ENCODE measurements around the gene INTS3.
"Not testable (repeated sequence)": the region's sequence is repeated elsewhere in the genome, so short reads cannot be mapped to it uniquely, and the experiment has no call there.

Gene INTS3

DNA sequence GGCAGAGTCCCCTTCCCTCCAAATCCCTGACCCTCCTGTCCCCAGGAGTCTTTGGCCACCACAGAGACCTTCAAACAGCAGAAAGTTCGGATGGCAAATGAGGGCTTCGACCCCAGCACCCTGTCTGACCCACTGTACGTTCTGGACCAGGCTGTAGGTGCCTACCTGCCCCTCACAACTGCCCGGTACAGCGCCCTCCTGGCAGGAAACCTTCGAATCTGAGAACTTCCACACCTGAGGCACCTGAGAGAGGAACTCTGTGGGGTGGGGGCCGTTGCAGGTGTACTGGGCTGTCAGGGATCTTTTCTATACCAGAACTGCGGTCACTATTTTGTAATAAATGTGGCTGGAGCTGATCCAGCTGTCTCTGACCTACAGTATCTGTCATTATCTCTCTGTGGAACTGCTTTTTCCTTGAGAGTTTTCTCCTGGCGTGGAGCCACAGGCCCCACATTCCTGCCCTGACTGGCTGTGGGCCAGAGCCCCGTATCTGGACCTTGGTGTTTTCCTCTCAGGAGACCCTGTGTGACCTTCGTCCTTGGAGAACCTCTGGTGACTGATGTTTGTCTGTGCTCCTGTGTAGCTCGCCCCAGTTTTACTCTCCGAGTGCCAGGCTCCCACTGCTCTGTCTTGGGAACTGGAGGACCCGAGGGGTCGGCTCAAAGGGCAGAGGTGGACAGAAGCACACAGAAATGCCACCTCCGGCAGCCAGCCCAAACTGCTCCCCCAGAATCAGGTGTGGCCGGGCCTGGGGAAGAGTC is 52.1 kb downstream of the INTS3 start:
- no peak for DNase-seq (ENCODE audit: low spot score)

- DNase-seq (ENCODE audit: low spot score) = no peak
Observed at GRCh38 chr1:153780551-153780950, 52.7 kb downstream of the INTS3 start.

GRCh38 chr1:153782648-153783047 is 54.8 kb downstream of the INTS3 start:
- not testable (repeated sequence) for DNase-seq (ENCODE audit: low spot score)

- peak; percentile 89 for DNase-seq (ENCODE audit: low spot score)
Observed at GRCh38 chr1:153783233-153784190, 55.7 kb downstream of the INTS3 start.

GRCh38 chr1:153786038-153786790 is 58.4 kb downstream of the INTS3 start:
- no peak for DNase-seq (ENCODE audit: low spot score)

DNA sequence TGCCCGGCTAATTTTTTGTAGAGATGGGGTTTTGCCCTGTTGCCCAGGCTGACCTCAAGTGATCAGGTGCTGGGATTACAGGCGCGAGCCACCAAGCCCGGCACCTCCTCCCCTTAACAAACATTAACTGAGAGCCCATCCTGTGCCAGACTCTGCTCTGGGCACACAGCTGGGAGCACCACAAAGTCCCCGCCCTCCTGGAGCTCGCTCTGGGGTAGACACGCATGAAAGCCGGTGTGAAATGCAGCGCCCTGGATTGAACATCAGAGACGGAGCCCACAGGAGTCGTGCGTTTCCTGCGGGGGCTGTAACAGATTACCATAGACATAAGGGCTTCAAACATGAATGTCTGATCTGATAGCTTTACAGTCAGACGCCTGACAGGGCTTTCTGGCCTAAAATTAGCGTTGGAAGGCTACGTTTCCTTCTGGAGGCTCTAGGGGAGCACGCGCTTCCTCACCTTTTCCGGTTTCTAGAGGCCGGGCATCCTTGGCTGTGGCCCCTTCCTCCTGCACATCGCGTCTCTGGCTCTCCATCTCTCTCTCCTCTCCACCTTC is 61.7 kb downstream of the INTS3 start:
- no peak for DNase-seq (ENCODE audit: low spot score)

GRCh38 chr1:153790313-153790965 is 62.6 kb downstream of the INTS3 start:
- peak; percentile 90 for DNase-seq (ENCODE audit: low spot score)

- no peak for DNase-seq (ENCODE audit: low spot score)
Observed at GRCh38 chr1:153790966-153791647, 63.3 kb downstream of the INTS3 start.

DNA sequence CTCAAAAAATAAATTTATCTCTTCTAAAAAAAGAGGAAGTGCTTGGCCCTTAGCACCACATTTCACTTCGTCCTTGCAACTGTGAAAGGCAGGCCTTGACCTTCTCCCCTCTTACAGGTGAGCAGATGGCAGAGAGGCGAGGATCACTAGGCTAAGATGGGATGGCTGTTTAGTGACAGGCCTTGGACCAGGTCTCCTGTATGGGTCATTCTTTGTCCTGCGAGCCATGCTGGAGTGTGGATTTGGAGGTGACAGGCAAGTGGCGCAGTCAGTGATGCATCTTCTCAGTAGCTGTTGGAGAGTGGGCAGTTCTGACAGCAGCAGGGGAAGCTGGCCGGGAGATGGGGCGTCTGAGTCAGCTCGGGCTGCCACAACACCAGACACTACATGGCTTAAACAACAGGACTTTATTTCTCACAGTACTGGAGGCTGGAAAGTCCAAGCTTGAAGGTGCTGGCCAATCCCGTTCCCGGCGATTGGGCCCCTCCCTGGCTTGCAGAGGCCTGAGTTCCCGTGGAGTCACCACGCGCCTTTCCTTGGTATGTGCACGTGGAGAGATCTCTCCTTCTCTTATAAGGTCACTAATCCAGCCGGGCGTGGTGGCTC is 63.9 kb downstream of the INTS3 start:
- no peak for DNase-seq (ENCODE audit: low spot score)

GRCh38 chr1:153792631-153793041 is 64.8 kb downstream of the INTS3 start:
- no peak for DNase-seq (ENCODE audit: low spot score)

GRCh38 chr1:153793261-153793972 is 65.6 kb downstream of the INTS3 start:
- no peak for DNase-seq (ENCODE audit: low spot score)

DNA sequence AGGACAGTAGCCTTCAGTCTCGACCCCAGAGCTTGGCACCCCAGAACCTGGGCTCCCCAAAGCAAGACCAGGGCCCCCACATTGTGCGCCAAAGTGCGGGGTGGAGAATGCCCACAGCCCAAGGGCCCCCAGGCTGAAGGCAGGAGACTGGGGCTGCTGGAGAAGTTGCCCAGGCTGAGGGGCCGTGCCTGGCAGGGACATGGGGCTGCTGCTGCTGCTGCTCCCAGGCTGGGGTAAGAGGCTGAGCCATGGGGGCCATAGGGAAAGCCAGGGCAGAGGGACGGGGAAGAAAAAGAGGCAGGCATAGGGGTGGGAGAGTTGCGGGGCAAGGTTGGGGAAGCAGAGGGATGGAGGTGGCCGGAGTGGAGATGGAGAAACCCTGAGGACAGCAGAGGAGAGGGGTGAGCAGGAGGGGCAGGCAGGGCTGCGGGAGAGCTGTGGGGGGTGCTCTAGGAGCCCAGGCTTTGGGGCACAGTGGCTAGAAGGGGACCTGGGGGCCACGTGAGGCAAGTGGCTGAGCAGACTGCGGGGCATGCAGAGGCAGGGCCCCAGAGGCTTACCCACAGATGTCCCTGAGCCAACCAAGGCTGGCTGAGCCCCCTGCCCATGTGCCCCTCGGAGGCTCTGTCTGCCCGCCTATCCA is 66.2 kb downstream of the INTS3 start:
- DNase-seq (ENCODE audit: low spot score) = no peak

DNA sequence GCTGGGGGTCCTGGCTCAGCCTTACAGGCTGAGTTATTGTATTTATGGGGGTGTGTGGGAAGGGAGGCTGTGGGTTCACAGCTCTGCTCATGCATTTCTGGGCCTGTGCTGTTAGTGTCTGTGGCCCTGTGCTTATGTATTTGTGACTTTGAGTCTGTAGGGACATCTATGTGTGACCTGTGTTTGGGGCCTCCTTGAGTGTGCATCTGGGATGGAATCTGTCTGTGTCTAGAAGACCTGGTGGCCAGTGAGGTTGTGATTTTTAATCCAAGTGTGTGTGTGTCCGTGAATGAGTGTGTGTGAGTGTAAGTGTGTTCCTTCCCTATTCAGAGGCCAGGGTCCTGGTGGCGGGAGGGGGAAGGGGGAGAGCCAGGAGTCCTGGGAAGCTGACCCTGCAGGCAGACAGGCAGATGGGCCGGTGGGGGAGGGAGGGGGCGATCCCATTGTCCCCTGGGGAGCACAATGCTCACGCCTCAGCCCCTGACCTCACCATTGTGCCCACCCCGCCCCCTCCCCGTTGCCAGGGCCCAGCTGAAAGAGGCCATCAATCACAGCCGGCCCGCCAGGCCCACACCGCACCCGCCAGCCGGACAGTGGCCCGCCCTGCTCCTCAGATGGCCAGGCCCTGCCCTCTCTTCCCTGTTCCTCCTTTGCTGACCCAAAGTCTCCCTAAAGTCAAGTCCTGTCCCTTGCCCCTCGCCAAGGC is 66.9 kb downstream of the INTS3 start:
- no peak for DNase-seq (ENCODE audit: low spot score)

GRCh38 chr1:153795330-153795837 is 67.5 kb downstream of the INTS3 start:
- DNase-seq (ENCODE audit: low spot score) = peak; percentile 76

DNA sequence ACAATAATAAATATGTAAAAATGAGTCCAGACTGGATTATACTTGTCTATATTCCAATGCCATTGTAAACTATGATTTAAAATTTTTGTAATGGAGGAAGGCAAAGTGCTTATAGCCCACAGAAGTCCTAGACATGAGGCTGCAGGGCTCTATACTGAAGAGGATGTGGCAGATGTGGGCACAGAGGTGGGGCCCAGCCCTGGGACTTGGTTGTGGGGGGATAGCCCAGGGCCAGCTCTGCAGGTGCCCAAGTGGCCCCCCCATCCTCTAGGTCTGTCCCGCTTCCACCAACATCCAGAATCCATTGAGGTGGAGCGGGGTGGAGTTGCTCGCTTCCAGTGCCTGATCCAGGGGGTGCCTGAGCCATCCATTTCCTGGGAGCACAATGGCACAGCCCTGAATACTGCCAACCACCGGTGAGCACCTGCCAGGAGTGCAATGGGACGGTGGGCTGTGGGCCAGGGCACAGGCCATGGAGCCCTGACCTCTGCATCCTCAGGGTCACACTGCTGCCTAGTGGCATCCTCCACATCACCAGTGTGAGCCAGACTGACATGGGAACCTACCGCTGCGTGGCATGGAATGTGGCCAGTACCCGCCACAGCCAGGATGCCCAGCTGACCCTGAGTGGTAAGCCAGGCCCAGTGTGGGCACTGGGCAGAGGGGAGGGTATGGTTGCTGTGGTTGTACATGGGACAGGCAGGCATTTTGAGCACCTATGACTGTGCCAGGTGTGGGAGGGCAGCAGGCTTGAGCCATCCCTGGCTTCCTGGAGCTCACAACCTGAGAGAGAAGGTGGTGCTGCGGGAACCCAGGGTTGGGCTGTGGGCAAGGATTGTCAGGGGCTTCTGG is 68.3 kb downstream of the INTS3 start:
- DNase-seq (ENCODE audit: low spot score) = no peak

DNA sequence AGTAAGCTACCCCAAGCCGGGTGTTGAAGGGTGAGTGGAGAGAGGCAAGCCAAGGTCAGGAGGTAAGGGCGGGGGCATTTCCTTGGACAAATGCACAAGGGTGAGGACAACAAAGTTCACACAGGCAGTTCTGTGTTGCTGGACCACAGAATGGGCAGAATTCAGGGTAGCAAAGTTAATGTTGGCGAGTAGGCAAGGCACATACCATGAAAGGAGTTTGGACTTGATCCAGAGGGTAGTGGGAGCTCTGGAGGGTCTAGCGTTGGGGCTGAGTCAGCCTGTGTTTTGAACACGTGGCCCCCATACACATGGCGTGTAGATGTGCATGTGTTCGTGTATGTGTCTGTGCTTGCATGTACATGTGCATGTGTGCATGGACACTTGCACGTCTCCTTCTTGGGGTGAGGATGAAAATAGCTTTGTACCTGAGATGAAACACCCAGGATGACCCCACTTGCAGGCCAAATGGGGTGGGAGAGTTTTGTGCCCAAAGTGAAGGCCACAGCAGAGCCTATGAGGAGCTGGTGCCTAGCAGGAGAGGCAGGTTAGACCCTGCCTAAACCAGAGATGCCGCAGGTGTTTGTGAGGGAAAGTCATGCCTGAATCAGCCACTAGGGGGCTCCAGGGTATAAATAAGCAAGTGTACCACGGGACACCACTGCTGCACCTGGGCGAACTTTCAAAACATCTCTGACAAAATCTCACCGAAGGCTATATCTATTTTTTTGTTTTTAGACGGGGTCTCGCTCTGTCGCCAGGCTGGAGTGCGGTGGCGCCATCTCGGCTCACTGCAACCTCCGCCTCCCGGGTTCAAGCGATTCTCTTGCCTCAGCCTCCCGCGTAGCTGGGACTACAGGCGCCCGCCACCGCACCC is 69.2 kb downstream of the INTS3 start:
- peak; percentile 75 for DNase-seq (ENCODE audit: low spot score)

DNA sequence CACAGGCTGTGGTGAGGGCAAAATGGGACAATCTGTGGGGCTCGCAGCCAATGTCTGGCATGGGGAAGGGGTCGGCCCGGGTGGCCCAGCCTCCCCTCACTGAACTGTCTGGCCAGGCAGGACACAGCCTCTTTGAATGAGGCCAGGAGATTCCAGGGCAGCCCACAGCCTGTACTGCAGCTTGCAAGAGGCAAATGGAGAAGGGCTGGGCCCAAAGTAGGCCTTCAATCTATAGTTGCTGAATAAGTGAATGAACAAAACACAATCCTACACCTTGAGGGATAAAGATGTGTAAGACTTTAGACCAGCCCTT is 70.6 kb downstream of the INTS3 start:
- DNase-seq (ENCODE audit: low spot score) = no peak
